Medulla oblongata (tissue), 1 donor: ENCODE measurements around the gene CEMP1.

ENCODE experiments used
- DNase-seq: peaks from one replicate; pipeline ENCODE4 v3.0.0-alpha.2; 2015; ENCODE audit errors: extremely low spot score

The CEMP1 gene

GRCh38 chr16:2501946-2502895, 29.0 kb downstream of the CEMP1 start:
- no peak for DNase-seq

GRCh38 chr16:2500918-2501750, 30.1 kb downstream of the CEMP1 start:
- peak; percentile 88 for DNase-seq

GRCh38 chr16:2500430-2500917, 30.7 kb downstream of the CEMP1 start:
- DNase-seq: no peak

- DNase-seq: no peak
These were observed 31.2 kb downstream of the CEMP1 start for GRCh38 chr16:2499890-2500429.

- no peak for DNase-seq
These were observed 31.8 kb downstream of the CEMP1 start for GRCh38 chr16:2499454-2499853.

GRCh38 chr16:2498531-2499253, 32.5 kb downstream of the CEMP1 start:
- no peak for DNase-seq

GRCh38 chr16:2497695-2498484, 33.3 kb downstream of the CEMP1 start:
- no peak for DNase-seq

- DNase-seq: no peak
These were observed 34.0 kb downstream of the CEMP1 start for GRCh38 chr16:2497116-2497630.

- no peak for DNase-seq
These were observed 34.7 kb downstream of the CEMP1 start for GRCh38 chr16:2496223-2497115.

- no peak for DNase-seq
These were observed 36.2 kb downstream of the CEMP1 start for GRCh38 chr16:2495041-2495440.

- DNase-seq: no peak
These were observed 36.6 kb downstream of the CEMP1 start for GRCh38 chr16:2494616-2495015.

GRCh38 chr16:2493605-2494004, 37.6 kb downstream of the CEMP1 start:
- no peak for DNase-seq

- DNase-seq: no peak
These were observed 38.9 kb downstream of the CEMP1 start for GRCh38 chr16:2492292-2492691.

- DNase-seq: no peak
These were observed 40.8 kb downstream of the CEMP1 start for GRCh38 chr16:2490190-2491105.

- DNase-seq: no peak
These were observed 41.6 kb downstream of the CEMP1 start for GRCh38 chr16:2489581-2489980.

GRCh38 chr16:2487903-2488531, 43.2 kb downstream of the CEMP1 start:
- no peak for DNase-seq

GRCh38 chr16:2487517-2487842, 43.7 kb downstream of the CEMP1 start:
- no peak for DNase-seq
